HG03280 (cell line): ENCODE results near the gene ZSCAN12.
"Not testable (repeated sequence)": the region's sequence is repeated elsewhere in the genome, so short reads cannot be mapped to it uniquely, and the experiment has no call there.

Experiments used
- ATAC-seq: cut with Tn5 transposase; IDR thresholded peaks from one replicate; pipeline ENCODE4 v1.9.1; 2021; ENCODE audit warnings: mild to moderate bottlenecking, moderate library complexity; ENCODE audit not compliant: unreplicated experiment

The ZSCAN12 gene

DNA sequence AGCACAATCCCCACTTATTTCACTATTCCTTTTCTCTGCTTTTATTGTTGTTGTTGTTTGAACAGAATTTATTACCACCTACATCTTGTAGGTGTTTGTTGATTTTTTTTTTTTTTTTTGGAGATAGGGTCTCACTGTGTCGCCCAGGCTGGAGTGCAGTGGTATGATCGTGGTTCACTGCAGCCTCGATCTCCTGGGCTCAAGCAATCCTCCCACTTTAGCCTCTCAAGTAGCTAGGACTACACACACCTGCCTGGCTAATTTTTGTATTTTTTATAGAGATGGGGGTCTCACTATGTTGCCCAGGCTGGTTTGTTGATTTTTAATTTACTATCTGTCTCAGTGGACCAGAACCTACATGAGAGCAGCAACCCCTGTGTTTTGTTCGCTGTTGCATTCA, 3.6 kb downstream of the ZSCAN12 start:
- ATAC-seq, result no peak

GRCh38 chr6:28393912-28394662, 5.5 kb downstream of the ZSCAN12 start:
- ATAC-seq, result no peak

GRCh38 chr6:28390688-28391087, 8.9 kb downstream of the ZSCAN12 start:
- ATAC-seq, result no peak

DNA sequence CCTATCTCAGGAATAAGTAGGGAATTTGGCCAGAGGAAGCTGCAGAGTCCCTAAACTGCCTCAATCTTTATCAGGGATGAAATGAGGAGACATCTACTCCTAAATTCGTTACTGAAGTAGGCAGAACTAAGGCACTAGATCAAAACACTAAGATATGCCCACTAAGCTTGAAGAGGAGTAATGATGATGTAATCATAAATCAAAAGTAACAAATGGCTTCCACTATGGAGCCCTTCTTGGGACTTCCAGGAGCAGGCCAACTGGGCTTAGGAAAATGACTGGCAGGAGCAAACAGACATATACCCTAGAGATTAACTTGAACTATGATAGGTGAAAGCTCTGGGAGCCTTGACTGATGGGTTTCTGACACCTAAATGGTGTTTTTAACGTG, 15.4 kb downstream of the ZSCAN12 start:
- ATAC-seq, result no peak

DNA sequence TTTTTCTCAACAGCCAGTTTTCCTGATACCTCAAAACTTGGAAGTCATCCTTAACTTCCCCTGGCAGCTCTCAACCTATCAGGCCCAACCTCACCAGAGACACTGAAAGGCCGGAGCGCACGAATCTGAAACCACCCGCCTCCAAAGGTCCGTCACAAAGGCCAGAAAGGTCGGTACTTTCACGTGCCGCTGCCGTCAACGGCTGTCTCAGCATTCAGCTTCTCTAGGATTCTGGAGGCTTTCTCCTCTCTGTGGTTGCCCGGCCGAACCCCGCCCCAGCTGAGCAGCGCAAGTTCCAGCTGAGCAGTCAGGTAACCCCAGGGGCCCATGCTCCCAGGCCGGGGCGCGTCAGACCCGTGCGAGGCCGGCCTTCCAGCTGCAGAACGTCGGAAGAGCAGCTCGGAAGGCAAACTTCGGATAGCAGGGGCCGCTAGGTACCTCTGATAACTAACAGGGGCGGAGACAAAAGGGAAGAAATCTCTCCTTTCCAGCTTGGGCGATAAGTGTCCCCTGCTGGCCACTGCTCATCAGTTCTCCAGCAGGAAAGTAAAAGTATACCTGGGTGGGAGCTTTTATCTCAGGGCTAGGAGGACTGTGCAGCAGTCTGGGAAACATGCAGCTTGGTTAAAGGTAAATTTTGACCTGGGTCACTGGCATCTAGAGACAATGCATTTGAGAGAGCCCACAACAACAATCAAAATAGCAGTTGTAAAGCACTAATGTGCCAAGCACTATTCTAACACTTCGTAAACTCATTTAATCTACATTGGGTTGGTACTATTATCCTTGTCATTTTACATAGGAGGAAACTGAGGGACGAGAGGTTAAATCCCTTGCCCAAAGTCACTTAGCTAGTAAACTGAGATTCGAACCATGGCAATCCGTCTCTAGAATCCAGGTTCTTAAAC, 16.1 kb downstream of the ZSCAN12 start:
- peak; percentile 94 for ATAC-seq

DNA sequence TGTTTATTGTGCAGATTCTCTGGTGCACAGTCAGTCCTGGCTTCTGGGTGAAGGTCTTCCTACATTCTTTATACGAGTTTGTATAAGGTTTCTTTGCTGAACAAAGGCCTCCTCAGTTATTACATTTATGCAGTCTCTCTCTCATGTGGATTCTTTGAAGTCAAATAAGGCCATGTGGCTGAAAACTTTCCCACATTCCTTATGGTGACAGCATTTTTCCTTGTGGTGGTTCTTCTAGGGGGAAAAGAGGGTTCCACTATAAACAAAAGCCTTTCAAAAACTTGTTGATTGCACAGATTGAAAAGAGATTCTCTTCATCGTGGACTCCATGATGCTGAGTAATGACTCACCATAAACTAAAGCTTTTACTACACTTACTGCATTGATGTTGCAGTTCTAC, 19.2 kb downstream of the ZSCAN12 start:
- no peak for ATAC-seq

DNA sequence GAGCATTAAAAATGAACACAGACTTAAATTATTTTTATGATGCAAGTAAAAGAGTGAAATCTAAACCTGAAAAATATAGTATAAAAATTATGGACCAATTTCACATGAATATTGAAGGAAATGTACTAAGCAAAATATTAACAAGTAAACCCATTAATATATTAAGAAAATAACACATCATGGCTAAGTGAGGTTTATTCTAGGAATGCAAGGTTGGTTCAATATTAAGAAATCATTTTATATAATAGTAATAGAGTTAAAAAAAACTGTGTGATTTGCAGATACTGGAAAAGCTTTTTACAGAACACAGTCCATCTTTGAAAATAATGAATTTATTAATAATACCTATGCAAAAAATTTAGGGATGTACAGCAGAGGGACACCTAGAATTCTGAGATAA, 20.9 kb downstream of the ZSCAN12 start:
- ATAC-seq, result no peak

DNA sequence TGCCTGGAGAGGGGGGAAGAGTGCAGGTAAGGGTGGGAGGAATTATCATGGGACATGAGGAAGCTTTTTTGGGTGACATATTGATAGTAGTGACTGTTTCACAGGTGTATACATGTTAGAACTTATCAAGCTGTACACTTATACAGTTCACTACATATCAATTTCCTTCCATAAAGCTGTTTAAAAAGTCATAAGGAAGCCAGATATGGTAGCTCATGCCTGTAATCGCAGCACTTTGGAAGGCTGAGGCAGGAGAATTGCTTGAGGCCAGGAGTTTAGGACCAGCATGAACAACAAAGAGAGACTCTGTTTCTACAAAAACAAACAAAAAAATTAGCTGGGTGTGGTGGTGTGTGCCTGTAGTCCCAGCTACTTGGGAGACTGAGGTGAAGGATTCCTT, 21.7 kb downstream of the ZSCAN12 start:
- ATAC-seq, result no peak

GRCh38 chr6:28373925-28374324, 25.6 kb downstream of the ZSCAN12 start:
- no peak for ATAC-seq

DNA sequence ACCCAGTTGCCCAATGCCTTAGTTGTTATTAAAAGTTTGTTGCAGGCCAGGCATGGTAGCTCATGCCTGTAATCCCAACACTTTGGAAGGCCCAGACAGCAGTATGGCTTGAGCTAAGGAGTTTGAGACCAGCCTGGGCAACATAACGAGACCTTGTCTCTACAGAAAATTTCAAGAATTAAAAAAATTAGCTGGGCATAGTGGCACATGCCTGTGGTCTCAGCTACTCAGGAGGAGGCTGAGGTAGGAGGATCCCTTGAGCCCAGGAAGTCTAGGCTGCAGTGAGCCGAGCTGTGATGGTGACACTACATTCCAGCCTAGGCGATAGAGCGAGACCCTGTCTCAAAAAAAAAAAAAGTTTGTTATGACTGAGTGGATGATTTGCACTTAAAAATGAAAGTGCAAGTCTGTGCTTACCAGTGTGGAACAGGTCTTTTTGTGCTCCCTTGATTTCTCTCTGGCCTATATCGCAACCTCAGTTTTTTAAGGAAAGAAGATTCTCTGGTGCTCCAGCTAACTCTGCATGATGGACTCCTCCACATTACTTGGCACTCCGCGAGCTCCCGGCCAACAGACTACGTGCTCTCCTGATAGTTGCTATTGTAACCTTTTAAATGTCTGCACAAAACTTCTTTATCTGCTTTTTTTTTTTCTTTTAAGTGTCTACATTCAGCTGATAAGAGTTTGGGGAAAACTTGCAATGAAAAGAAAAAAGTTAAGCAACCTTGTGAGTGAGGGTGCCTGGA, 27.7 kb downstream of the ZSCAN12 start:
- peak; percentile 63 for ATAC-seq

GRCh38 chr6:28371280-28371679, 28.3 kb downstream of the ZSCAN12 start:
- no peak for ATAC-seq

DNA sequence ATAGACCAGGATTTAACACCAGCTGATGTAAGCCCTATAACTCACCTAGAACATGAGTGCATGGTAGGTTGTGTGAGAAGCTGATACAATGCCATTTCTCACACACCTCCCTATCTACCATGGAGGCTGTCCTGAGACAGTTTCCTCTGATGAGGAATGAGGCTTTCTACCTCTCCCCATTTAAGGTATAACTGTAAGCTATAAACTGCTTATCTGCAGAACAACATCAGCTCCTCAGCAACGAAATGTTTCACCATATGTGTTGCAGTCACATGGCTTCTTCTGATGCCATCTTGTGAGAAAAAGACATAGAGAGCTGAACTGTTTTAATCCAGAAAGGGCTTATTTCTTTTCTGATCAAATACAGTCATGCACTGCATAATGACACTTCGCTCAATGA, 29.1 kb downstream of the ZSCAN12 start:
- no peak for ATAC-seq

- ATAC-seq, result no peak
Observed at GRCh38 chr6:28369463-28369862, 30.1 kb downstream of the ZSCAN12 start.

DNA sequence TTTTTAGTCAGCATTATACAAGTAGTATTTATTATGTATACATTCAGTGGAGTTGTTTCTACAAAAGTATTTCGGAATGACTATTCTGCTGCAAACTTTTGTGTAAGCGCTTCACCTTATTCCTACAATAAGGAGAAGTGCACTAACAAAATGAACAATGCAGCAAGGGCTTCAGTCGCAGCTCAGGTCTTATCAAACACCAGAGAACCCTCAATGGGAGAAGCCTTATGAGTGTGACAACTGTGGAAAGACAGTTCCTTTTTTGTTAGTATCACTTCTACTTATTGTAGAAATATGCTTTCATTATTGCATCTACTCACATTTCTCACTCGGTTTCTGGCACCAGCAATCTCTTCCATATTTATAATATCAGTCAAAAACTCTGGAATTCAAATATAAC, 31.0 kb downstream of the ZSCAN12 start:
- peak; percentile 60 for ATAC-seq

DNA sequence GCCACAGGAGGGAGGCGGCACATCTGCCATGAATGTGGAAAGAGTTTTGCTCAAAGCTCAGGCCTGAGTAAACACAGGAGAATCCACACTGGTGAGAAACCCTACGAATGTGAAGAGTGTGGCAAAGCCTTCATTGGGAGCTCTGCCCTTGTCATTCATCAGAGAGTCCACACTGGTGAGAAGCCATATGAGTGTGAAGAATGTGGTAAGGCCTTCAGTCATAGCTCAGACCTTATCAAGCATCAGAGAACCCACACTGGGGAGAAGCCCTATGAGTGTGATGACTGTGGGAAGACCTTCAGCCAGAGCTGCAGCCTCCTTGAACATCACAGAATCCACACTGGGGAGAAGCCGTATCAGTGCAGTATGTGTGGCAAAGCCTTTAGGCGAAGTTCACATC, 34.0 kb downstream of the ZSCAN12 start:
- not testable (repeated sequence) for ATAC-seq

GRCh38 chr6:28360961-28361360, 38.6 kb downstream of the ZSCAN12 start:
- no peak for ATAC-seq

GRCh38 chr6:28359562-28359961, 40.0 kb downstream of the ZSCAN12 start:
- not testable (repeated sequence) for ATAC-seq

GRCh38 chr6:28357036-28357435, 42.5 kb downstream of the ZSCAN12 start:
- no peak for ATAC-seq

- no peak for ATAC-seq
Observed at GRCh38 chr6:28356666-28357020, 42.9 kb downstream of the ZSCAN12 start.

DNA sequence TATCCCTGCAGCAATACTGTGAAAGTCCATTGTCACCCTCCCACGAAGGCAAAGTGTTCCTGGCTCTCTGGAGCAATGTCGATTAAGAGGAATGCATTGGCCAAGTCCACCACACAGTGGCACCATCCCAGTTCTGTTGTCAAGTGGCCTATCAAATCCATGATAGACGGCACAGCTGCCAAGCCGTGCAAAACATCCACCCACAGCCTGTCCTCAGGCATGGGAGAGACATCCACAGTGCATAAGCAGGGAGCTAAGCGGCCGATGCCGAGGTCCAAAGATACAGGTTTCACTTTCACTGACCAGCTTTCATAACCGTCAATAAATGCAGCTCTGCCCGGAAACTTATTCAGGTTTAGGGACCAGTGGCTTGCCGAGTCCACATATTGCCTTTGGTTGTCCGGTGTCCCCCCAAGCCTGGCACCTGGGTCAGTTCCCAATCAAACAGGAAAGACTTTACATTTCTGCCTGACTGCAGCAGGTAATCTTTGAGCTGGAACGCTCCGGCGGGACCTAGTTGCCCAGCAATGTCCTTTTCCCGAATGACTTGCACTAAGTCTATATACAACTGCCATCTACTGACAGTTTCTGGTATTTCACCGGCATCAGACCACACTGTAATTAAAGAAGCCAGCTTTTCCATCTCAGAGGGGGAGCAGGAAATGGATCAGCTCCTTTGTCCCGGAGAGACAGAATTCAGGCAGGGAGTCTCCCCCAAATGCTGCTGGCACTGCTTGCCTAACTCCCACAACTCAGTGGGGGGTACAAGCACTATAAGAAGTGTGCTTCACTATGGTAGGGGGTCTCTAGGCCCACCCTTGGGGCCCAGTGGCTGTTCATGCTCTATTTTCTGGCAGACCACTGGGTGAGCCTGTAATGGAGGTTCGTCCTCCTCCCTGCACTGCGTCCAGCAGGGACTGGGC, 43.5 kb downstream of the ZSCAN12 start:
- ATAC-seq, result no peak
